Esophagus (tissue), 2 donors: ENCODE measurements around the gene NAA60. TPM values are rescaled to one million over a fixed set of nuclear protein-coding genes. Genes with fewer than 3 reads are reported as not detected.

Source experiments
- H3K27ac ChIP-seq, 2 donors: one replicate each; pipeline ENCODE4 v1.5.1; 2013; ENCODE audit warnings: low read depth in 2 of 2, mild to moderate bottlenecking in 2 of 2, inconsistent platforms in 1 of 2, low read length in 1 of 2, moderate library complexity in 1 of 2
- H3K27me3 ChIP-seq, 2 donors: one replicate each; pipeline ENCODE4 v1.6.1; 2013; ENCODE audit warnings: low read length in 2 of 2, control low read depth in 1 of 2, mild to moderate bottlenecking in 1 of 2; ENCODE audit not compliant: insufficient read depth in 2 of 2, control insufficient read depth in 1 of 2
- H3K36me3 ChIP-seq, 2 donors: one replicate each; pipeline ENCODE4 v1.6.1; 2013; ENCODE audit warnings: low read length in 1 of 2; ENCODE audit not compliant: control insufficient read depth in 2 of 2, insufficient read depth in 2 of 2
- H3K4me1 ChIP-seq, 2 donors: one replicate each; pipeline ENCODE4 v1.6.1; 2013; ENCODE audit warnings: low read length in 1 of 2; ENCODE audit not compliant: control insufficient read depth in 2 of 2, insufficient read depth in 2 of 2
- H3K4me3 ChIP-seq, 2 donors: one replicate each; pipeline ENCODE4 v1.5.1; 2013; ENCODE audit warnings: low read length in 2 of 2, mild to moderate bottlenecking in 2 of 2, low read depth in 1 of 2, moderate library complexity in 1 of 2
- H3K9me3 ChIP-seq, 2 donors: one replicate each; pipeline ENCODE4 v1.6.1; 2013; ENCODE audit warnings: mild to moderate bottlenecking in 2 of 2, low read depth in 1 of 2, low read length in 1 of 2, moderate library complexity in 1 of 2; ENCODE audit not compliant: control insufficient read depth in 2 of 2, insufficient read depth in 1 of 2
- WGBS, 2 donors: extraction: QIAGEN DNeasy Blood & Tissue Kit; methylation state at CpG; one replicate each; pipeline ENCODE4 v1.1.7; 2013; 5-methylcytosine and 5-hydroxymethylcytosine counted together
- polyA plus RNA-seq, 2 donors: library from polyadenylated mRNA; stranded (reverse); fragments of 200-250 nt; gene quantifications; one replicate each; pipeline ENCODE4 v1.2.3, GENCODE V29; 2013
- donor health status: healthy with polysubstance abuse.
- donor health status: Bipolar disorder and iron deficiency.

Gene NAA60
- polyA plus RNA-seq, 2 donors, result 23.3 to 28.7 TPM

DNA sequence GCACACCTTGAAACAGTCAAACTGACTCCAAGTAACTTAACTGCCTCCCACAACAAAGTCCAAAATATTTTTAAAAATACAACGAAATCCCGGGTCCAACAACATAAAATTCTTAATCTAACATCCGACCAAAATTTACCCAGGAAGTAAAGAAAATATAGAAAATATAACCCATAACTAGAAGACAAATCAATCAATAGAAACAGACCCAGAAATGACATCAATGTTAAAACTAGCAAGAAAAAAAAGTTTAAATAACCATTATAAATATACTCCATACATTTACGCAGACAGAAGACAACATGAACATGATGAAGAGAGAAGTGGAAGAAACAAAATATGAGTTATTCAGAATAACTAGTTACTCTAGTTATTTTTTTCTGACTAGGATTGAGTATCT is 3.8 kb upstream of the NAA60 start:
- 82 to 92% methylated on average over 4 of the region's 4 CpGs for WGBS, 2 donors
- H3K27ac ChIP-seq, result no peak overlapping the region
- no peak overlapping the region for H3K4me3 ChIP-seq
- no peaks in the 10 kb centered on the region for H3K27me3 ChIP-seq
- H3K4me1 ChIP-seq, result no peaks in the 10 kb centered on the region
- H3K9me3 ChIP-seq, result peaks cover 0 to 4% of the 10 kb centered on the region in 2 donors
- H3K36me3 ChIP-seq, result no peaks in the 10 kb centered on the region

DNA sequence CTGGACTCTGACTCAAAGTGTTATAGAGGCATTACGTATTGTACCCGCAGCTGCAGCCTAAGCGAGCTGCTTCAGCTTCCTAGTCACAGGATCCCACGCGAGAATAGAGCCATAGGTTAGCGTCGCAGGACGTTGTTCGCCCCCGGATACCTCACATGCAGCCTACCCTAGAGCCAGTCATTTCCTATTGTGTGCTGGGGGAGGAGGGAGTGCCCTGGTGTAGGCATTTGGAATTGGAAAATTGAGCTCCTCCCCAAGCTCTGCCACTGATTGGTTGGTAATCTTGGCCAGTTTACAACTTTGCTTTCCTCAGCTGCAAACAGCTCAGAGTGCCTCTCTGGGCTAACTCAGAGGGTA is 530 bp downstream of the NAA60 start:
- Histone ChIP-seq H3K27me3 (no peaks in the 10 kb centered on the region), H3K9me3 (peaks cover 0 to 1% of the 10 kb centered on the region in 2 donors), H3K27ac (peak overlapping the region; percentile 63 to 84), H3K4me3 (peak overlapping the region; percentile 60 to 76), H3K36me3 (peaks cover 0 to 5% of the 10 kb centered on the region in 2 donors), H3K4me1 (no peaks in the 10 kb centered on the region)
- WGBS, 2 donors, result 30 to 35% methylated on average over 10 of the region's 10 CpGs

DNA sequence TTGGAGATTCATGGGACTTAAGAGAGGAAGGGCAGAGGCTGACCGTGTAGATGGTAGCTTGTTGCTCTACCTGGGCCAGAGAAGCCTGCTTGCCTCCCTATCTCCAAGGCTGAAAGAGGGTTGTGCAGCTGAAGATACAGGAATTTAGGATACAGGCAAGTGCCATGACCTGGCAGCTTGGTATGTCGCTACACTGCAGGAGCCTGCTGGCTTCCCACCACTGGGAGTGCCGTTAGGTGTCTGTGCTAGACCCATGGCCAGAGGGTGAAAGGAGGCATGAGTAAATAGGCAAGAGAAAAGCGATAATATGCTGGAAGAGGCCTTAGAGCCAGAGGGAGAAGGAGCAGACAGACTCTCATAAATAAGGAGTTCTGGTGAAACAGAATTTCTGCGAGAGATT is 10.6 kb downstream of the NAA60 start:
- 85 to 89% methylated on average over 5 of the region's 5 CpGs for WGBS, 2 donors
- Histone ChIP-seq H3K4me3 (no peak overlapping the region), H3K36me3 (no peaks in the 10 kb centered on the region), H3K27me3 (no peaks in the 10 kb centered on the region), H3K9me3 (no peaks in the 10 kb centered on the region), H3K4me1 (no peaks in the 10 kb centered on the region), H3K27ac (no peak overlapping the region)

DNA sequence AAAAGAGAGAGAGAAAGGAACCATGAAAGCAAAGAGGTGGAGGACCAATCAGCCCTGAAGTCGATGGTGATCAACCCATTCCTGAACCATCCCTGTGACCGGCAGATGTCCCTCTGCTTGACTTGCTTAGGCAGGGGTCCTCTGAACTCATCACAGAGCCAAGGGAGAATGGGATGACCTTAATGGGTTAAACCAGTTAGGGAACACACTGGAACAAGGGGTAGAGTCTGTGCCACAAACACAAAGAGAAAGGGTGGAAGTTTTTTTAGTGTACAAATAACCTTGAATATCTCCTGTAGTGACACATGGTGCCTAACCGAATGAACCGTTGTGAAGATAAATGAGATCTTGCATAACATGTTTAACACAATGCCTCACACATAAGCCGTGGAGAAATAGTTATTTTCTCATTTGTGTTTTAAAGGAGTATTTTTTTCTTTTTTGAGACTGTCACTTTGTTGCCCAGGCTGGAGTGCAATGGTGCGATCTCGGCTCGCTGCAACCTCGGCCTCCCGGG is 11.2 kb downstream of the NAA60 start:
- no peaks in the 10 kb centered on the region for H3K27me3 ChIP-seq
- H3K9me3 ChIP-seq, result no peaks in the 10 kb centered on the region
- no peak overlapping the region for H3K27ac ChIP-seq
- H3K4me1 ChIP-seq, result no peaks in the 10 kb centered on the region
- no peaks in the 10 kb centered on the region for H3K36me3 ChIP-seq
- WGBS, 2 donors, result 75 to 77% methylated on average over 10 of the region's 10 CpGs
- no peak overlapping the region for H3K4me3 ChIP-seq

DNA sequence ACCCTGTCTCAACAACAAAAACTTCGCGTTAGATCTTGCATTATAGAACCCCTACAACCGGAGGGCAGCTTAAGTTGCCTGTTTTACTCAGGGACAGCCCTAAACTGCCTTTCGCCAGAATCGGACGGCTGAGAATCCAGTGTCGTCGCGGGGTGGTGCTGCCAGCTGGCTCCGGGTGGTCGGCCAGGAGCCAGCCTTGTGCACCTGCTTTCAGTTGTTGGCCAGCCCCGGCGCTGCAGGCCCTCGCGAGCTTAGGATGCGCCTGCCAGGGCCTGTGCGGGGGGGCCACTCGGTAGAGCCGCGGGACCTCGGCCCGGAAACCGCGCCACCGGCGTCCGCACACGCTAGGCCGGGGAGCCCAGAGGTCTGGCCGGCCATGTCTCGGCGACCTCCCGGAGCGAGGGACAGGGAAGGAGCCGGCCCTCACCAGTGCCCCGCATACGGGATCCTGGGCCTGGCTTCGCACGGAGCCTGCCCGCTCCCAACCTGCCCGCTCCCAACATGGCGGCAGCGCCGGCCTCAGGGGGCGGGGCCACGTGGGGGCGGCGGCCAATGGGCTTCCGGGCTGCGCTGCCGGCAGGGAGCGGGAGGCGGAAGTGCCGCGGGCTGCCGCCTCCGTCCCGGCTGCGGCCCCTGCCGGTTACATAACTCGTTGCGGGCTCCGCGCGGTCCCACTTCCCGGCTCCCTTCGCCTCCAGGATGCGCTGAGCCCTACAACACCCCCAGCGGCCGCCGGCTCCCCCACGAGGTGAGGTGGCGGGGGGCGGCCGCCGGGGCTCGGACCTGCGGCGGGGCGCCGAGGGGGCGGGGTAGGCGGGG is 14.2 kb downstream of the NAA60 start:
- Histone ChIP-seq H3K27me3 (no peaks in the 10 kb centered on the region), H3K36me3 (no peaks in the 10 kb centered on the region), H3K4me1 (peaks cover 0 to 5% of the 10 kb centered on the region in 2 donors), H3K9me3 (no peaks in the 10 kb centered on the region), H3K27ac (peak overlapping the region; percentile 94 to 96), H3K4me3 (peak overlapping the region; percentile 83 to 87)
- 0 to 1% methylated on average over 67 to 83 of the region's 83 CpGs for WGBS, 2 donors

DNA sequence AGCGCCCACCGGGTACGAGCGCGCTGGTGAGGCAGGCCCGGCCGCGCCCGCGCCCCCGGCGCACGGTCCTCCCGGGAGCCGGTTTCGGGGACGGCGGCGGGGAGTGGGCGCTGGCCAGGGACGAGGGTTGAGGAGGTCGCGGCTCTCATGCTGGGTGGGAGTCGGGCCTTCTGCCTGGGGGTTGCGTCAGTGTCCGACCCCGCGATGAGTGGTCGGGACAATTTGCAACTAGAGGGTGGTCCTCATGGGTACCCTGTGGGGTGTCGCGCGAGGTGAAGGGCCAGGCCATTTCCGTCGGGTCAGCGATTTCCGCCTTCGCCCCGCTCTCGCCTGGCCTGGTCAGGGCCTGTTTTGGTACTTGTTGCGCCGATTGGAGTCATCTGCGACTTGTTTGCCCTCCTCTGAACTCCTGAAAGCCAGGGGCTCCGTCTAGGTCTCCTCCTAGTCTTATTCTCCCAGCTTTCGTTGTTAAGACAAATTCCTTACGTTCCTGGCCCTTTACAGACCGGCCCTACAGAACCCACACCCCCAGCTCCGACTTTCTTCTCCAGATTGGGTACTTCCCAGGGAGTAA is 14.9 kb downstream of the NAA60 start:
- peak overlapping the region; percentile 83 to 87 for H3K4me3 ChIP-seq
- WGBS, 2 donors, result 0 to 2% methylated on average over 28 to 47 of the region's 47 CpGs
- peak overlapping the region; percentile 94 to 96 for H3K27ac ChIP-seq
- H3K36me3 ChIP-seq, result no peaks in the 10 kb centered on the region
- no peaks in the 10 kb centered on the region for H3K9me3 ChIP-seq
- H3K27me3 ChIP-seq, result no peaks in the 10 kb centered on the region
- peaks cover 0 to 5% of the 10 kb centered on the region in 2 donors for H3K4me1 ChIP-seq

DNA sequence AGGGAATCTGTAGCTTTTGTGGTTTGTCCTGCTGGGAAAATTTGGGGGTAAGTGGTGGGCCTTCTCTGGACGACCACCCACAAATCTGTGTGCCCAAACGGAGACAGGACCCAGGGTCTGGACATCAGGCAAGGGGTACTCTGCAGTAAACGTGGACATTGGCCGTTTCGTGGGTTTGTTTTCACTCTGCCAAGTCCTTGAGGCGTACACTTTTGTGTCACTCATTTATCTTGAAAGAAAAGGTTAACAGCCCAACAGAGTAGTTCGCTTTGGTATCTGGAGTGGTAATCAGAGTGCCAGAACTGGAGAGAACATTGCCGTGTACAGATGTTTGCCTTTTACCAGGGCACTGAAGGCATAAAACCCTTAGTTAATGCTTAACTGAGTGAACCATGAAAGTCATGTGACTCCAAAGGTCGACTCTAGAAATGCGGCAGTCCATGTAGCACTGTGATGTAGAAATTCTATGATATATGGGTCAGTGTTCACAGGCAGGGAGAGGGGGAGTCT is 15.4 kb downstream of the NAA60 start:
- H3K4me3 ChIP-seq, result peak overlapping the region; percentile 83 to 87
- peak overlapping the region; percentile 94 to 96 for H3K27ac ChIP-seq
- WGBS, 2 donors, result 3 to 4% methylated on average over 10 of the region's 10 CpGs
- H3K27me3 ChIP-seq, result no peaks in the 10 kb centered on the region
- H3K4me1 ChIP-seq, result peaks cover 0 to 5% of the 10 kb centered on the region in 2 donors
- H3K36me3 ChIP-seq, result no peaks in the 10 kb centered on the region
- no peaks in the 10 kb centered on the region for H3K9me3 ChIP-seq

DNA sequence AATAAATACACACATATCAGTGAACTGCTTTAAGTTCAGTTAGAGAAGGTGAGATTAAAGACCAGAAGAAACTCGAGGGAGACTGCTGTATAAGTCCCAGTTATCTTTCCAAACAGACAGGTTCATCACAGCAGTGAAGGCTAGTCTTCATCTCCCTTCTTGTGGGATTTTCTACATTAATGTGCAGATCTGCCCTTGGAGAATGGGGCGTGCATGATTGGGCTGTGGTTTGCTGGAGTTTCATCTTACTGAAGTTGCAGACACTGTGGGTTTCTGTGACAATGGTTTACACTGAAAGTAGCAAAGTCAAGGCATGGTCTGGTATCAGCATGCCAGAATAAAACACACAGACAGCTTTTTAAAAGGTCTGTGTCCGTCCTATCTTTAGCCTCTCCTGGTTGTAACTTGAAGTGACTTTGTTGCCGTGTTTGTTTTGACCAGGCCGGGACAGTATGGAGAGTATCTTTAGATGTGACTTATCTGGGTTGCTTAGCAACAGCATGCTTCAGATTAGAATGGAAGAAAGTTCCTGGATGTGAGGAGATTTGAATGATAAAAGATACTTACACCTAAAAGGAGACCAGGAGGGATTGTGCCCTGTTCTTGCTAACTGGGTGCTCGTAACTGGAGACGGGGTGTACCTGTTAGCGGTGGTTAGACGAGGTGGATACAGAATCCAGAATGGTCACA is 16.1 kb downstream of the NAA60 start:
- Histone ChIP-seq H3K4me1 (peaks cover 0 to 5% of the 10 kb centered on the region in 2 donors), H3K27ac (no peak overlapping the region), H3K4me3 (peak overlapping the region in 1 of 2 donors; percentile 83), H3K36me3 (no peaks in the 10 kb centered on the region), H3K9me3 (no peaks in the 10 kb centered on the region), H3K27me3 (no peaks in the 10 kb centered on the region)
- 43% methylated on average over 9 of the region's 9 CpGs for WGBS, 2 donors

DNA sequence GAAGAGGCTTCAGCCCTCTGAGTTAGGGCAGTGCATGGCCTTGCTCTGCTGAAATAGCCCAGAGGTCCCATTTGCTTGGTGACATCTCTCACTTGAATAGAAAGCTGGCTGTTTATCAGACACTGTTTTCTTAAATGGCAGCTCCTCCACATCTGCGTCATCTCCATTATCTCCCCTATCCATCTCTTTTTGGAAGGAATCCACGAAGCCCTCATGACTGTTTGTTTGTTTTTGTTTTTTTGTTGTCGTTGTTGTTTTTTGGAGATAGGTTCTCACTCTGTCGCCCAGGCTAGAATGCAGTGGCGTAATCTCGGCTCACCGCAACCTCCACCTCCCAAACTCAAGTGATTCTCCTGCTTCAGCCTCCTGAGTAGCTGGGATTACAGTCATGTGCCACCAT is 16.6 kb downstream of the NAA60 start:
- H3K36me3 ChIP-seq, result no peaks in the 10 kb centered on the region
- peaks cover 0 to 5% of the 10 kb centered on the region in 2 donors for H3K4me1 ChIP-seq
- H3K27me3 ChIP-seq, result no peaks in the 10 kb centered on the region
- no peaks in the 10 kb centered on the region for H3K9me3 ChIP-seq
- WGBS, 2 donors, result 73 to 83% methylated on average over 7 of the region's 7 CpGs
- H3K27ac ChIP-seq, result no peak overlapping the region
- no peak overlapping the region for H3K4me3 ChIP-seq
